ENCODE measurements around the gene GZMM. TPM values are rescaled to one million over a fixed set of nuclear protein-coding genes. Genes with fewer than 3 reads are reported as not detected.

The GZMM gene
- total RNA-seq, 1 donor from 2014 or later = not detected

DNA sequence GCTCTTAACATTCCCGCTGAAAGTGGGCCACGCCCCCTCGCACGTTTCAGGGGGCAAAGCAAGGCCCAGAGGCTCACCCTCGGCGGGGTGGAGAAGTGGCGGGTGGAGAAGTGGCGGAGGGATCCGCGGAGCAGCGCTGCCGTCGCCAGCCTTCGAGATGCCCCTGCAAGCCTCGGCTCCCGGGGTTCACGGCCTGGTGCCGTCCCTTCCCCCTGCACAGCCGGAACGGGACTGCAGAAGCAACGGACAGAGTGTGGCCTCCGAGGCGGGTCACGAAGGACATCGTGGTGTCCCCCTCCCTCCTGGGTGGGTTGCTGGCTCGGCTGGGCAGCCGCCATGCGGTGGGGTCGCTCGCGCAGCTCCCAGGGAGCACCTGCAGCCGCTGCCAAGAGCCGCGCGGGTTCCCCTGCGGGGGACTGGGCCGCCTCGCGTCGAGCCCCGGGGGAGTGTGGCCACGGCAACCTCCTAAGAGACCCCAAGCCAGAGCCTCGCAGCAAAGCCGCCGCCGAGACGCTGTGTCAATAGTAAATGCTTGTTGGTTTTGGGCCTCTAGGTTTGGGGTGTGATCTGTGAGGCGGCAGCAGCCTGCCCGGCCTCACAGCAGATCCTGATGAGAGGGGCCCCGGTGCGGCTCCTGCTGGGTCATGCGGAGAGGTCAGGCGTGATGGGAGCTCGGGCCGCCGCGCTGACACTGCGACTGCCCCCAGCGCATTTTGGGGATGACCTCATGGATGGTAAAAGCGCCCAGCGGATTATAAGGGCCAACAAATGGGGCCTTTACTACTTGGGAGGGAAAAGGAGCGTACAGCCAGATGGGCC, 31.1 kb upstream of the GZMM start:
- DNase-seq (ENCODE audit: low read depth in 2 of 2) = no peak

DNA sequence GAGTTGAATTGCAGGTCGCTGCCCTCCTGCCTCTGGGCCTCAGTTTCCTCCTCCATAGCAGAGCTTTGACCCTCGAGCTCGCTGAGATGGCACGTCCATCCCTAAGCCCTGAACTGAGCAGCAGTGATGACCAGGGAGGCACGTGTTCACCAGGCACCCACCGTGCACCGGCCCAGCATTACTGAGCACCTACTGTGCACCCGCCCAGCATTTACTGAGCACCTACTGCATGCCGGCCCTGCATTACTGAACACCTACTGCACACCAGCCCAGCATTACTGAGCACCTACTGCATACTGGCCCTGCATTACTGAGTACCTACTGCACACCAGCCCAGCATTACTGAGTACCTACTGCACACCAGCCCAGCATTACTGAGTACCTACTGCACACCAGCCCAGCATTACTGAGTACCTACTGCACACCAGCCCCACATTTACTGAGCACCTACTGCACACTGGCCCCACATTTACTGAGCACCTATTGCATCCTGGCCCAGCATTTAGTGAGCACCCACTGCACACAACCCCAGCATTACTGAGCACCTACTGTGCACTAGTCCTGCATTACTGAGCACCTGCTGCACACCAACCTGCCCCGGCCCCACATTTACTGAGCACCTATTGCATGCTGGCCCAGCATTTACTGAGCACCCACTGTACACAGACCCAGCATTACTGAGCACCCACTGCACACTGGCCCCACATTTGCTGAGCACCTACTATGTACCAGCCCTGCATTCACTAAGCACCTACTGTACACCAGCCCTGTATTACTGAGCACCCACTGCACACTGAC, 30.3 kb upstream of the GZMM start:
- no peak for DNase-seq (ENCODE audit: low read depth in 2 of 2)

DNA sequence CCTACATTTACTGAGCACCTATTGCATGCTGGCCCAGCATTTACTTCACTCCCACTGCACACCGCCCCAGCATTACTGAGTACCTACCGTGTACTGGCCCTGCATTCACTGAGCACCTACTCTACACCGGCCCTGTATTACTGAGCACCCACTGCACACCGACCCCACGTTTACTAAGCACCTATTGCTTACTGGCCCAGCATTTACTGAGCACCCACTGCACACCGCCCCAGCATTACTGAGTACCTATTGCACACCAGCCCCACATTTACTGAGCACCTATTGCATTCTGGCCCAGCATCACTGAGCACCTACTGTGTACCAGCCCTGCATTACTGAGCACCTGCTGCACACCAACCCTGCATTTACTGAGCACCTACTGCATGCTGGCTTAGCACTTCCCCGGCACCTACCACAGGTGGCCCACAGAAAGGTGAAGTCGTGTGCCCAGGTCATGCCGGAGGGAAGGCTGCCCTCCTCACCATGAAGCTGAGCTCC, 29.6 kb upstream of the GZMM start:
- DNase-seq (ENCODE audit: low read depth in 2 of 2) = no peak

DNA sequence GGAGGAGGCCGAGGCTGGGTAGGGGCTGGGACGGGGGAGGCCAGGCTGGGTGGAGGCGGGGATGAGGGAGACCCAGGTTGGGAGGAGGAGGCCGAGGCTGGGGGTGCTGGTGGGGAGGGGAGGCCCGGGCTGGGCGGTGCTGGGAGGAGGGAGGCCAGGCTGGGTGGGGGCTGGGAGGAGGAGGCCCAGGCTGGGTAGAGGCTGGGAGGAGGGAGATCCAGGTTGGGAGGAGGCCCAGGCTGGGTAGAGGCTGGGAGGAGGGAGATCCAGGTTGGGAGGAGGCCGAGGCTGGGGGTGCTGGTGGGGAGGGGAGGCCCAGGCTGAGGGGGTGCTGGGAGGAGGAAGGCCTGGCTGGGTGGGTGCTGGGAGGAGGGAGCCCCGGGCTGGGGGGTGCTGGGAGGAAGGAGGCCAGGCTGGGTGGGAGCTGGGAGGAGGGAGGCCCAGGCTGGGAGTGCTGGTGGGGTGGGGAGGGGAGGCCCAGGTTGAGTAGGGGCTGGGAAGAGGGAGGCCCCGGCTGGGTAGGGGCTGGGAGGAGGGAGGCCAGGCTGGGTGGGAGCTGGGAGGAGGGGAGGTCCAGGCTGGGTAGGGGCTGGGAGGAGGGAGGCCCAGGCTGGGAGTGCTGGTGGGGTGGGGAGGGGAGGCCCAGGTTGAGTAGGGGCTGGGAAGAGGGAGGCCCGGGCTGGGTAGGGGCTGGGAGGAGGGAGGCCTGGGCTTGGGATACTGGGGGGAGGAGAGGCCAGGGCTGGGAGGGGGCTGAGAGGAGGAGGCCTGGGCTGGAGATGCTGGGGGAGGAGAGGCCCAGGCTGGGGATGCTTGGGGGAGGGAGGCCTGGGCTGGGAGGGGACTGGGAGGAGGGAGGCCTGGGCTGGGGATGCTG, 25.9 kb upstream of the GZMM start:
- no peak for DNase-seq (ENCODE audit: low read depth in 2 of 2)

DNA sequence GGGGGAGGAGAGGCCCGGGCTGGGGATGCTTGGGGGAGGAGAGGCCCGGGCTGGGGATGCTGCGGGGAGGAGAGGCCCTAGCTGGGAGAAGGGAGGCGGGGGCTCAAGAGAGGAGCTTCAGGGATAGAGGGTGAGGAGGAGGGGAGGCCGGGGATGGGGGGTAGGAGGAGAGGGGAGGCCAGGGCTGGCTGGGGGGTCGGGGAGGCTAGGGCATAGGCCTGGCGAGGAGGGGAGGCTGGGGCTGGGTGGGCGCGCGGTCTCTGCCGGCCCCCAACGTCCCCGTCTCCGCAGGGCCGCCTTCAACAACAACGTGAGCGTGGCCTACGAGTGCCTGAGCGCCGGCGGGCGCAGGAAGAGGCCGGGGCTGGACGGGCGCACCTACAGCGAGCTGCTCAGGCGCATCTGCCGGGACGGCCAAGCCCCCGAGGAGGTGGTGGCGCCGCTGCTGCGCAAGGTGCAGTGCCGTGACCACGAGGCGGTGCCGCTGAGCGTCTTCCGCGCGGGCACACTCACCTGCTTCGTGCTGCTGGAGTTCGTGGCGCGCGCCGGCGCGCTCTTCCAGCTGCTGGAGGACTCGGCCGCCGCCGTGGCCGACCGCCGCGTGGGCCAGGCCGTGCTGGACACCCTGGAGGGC, 25.1 kb upstream of the GZMM start:
- peak in 1 of 2 donors; percentile 30 for DNase-seq (ENCODE audit: low read depth in 2 of 2)

DNA sequence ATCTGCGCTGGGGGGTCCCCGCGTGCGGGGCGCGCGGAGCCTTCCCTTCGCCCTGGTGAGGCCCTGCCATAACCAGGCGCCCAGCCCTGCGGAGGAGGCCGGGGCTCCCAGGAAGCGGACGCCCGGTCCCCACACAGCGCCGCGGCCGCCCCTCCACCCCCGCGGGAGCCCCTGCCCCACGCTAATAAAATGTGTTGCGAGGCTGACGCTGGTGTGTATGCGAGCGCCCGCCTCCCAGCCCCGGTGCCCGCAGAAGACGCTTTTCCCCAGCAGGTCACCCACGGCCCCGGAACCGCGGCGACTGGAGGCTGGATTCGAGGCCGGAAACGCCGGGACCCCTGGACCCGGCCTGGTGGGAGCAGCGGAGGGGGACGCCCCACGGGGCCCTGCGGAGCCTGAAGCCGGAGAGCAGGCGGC, 24.4 kb upstream of the GZMM start:
- no peak for DNase-seq (ENCODE audit: low read depth in 2 of 2)

DNA sequence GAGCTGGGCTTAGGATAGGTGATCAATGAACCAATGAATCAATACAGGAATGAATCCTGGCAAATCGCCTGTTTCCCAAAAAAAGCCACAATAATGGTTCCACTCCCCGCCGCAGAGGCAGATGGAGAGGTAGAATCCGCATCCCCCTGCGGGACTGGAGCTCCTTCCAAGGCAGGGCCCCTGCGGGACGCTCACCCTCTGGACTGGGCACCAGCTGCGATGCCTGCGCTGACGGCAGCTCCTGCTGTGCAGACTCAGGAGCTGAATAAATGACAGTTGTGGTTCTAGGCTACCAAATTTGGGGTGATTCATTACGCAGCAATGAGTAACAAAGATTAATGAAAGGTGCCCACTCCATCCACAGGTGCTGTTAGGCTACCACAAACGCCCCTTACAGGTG, 21.1 kb upstream of the GZMM start:
- DNase-seq (ENCODE audit: low read depth in 2 of 2) = no peak

DNA sequence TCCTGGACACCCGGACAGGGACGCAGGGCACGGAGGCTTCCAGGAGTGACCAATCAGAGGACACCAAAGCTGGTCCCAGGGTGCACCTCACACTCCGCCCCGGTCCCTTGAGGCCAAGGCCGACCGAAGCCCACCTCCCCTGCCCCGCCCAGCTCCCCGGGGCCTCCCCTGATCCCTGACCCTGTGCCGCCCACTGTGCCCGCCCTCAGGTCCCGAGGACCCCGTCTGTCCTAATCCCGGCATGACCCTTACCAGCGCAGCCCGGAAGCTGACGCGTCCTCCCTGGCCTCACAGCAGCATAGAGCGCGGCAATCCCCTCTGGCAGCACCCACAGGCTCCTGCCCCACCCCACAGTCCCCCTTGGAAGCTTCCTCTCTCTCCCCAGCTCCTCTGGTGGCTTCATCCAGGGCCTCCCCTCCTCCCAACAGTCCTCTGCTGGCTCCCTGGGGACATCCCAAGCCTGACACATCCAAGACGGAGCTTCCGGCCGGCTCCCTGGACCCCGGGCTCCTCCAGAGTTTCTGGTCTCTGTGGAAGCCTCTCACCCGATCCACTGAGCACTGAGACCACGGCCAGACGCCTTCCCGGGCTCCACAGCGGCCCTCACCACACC, 19.7 kb upstream of the GZMM start:
- DNase-seq (ENCODE audit: low read depth in 2 of 2) = no peak

DNA sequence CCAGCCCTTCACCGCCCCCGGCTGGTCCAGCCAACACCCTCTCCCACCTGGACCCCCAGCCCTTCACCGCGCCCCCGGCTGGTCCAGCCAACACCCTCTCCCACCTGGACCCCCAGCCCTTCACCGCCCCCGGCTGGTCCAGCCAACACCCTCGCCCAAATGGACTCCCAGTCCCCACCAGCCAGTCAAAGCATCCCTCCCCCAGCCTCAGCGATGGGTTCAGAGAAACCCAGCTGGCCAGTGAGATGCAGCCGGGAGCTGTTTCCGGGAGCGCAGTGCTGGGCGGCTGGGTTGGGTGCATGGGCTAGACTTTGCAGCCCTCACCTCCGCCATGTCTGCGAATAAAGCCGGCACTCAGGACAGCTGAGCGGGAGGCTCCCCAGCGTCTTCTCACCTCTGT, 18.8 kb upstream of the GZMM start:
- no peak for DNase-seq (ENCODE audit: low read depth in 2 of 2)

DNA sequence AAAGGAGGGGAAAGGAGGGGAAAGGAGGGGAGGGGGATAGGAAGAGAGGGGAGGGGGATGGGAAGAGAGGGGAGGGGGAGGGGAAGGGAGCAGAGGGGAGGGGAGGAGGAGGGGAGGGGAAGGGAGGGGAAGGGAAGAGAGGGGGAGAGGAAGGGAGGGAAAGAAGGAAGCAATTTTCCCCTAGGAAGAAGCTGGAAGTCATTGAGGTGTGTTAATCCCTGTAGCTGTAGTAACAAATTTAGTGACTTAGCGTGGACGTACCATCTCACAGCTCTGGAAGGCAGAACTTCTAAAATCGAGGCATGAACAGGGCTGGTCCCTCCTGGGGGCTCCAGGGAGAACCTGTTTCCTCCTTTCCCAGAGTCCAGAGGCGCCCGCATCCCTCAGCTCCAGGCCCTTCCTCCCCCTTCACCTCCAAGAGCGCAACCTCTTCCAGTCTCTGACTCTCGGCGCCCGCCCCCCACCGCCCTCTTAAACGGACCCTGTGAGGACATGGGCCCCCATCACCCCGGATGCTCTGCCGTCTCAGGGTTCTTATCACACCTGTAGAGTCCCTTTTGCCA, 17.9 kb upstream of the GZMM start:
- DNase-seq (ENCODE audit: low read depth in 2 of 2) = no peak

DNA sequence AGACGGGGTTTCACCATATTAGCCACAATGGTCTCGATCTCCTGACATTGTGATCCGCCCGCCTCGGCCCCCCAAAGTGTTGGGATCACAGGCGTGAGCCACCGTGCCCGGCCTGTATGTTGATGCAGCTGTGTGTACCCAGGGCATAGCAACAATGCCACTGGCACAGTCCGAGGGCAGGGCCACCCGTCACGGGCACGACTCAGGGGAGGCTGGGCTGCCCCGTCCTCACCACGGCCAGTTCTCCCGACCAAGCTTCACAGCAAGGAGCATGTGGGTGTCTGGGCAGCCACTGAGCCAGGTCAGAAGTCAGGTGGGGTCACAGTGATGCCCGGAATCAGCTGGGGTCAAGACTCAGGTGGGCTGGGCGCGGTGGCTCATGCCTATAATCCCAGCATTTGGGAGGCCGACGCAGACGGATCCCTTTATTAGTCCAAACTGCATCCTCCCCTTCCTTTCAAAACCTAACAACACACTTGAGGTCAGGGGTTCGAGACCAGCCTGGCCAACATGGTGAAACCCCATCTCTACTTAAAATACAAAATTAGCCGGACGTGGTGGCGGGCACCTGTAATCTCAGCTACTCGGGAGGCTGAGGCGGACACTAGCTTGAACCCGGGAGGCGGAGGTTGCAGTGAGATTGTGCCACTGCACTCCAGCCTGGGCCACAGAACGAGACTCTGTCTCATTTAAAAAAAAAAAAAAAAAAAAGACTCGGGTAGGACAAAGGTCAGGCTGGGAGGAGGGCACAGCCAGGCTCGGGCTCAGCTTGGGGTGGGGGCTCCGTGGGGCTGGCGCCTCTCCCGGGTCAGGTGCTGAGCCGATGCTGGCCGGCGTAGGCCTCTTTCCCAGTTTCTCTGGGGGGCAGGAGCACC, 13.5 kb upstream of the GZMM start:
- no peak for DNase-seq (ENCODE audit: low read depth in 2 of 2)

DNA sequence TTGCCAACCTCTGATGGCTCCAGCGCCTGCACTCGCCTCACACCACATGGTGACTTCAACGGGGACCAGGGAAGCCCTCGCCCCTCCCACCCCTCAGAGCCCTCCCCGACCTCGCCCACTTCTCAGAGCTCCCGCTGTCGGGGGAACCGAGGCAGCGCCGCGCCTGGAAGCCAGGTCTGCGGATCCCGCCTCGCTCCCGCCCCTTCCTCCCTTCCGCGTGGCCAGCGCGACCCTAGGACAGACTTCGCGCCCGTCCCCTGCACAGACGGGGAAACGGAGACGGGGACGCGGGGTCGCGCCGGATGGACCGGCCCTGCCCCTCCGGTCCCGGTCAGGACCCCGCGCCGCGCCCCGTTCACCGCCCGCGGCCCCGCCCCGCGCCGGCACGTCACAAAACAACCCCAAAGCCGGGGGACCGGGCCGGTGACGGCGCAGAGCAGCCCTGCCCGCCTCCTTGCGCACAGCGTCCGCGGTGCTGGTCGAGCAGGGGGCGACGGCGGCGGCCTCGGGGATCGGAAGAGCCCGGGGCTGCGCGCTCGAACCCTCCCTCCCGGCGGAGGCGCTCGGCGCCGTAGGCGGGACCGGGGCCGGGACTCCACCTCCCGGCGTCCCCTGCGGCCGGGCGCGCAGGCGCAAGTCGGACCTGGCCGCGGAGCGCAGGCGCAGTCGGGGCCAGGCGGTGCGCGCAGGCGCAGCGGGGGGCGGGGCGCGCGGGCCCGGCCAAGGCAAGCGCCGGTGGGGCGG, 12.7 kb upstream of the GZMM start:
- peak; percentile 84 to 91 for DNase-seq (ENCODE audit: low read depth in 2 of 2)

DNA sequence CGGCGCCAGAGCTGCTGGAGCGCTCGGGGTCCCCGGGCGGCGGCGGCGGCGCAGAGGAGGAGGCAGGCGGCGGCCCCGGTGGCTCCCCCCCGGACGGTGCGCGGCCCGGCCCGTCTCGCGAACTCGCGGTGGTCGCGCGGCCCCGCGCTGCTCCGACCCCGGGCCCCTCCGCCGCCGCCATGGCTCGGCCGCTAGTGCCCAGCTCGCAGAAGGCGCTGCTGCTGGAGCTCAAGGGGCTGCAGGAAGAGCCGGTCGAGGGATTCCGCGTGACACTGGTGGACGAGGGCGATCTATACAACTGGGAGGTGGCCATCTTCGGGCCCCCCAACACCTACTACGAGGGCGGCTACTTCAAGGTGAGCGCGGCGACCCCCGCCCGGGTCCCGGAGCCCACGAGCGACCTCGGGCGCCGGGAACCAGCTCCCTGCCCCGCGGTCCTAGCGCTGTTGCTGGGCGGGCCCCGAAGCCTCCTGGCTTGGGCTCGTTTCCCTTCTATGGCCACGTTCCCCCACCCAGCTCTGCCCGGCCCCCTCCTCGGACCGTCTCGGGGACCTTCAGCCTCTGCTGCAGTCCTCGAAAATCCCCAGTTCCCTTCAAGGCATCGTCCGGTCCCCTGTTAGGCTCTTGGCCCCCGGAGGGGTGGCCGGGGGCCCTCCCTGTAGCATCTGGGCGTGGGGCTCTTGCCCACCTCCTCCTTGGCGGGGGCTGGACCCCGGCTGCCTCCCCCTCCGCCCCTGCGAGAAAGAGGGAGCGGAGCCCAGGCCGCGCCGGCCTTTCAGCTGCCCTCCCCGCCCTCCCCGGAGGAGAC, 11.9 kb upstream of the GZMM start, which contains the start of gene CDC34:
Gene CDC34 (plus strand): TSS at position 8 of the 808 bp plus-strand sequence. CDS start 172 bp downstream, at position 180.
- no peak for DNase-seq (ENCODE audit: low read depth in 2 of 2)

DNA sequence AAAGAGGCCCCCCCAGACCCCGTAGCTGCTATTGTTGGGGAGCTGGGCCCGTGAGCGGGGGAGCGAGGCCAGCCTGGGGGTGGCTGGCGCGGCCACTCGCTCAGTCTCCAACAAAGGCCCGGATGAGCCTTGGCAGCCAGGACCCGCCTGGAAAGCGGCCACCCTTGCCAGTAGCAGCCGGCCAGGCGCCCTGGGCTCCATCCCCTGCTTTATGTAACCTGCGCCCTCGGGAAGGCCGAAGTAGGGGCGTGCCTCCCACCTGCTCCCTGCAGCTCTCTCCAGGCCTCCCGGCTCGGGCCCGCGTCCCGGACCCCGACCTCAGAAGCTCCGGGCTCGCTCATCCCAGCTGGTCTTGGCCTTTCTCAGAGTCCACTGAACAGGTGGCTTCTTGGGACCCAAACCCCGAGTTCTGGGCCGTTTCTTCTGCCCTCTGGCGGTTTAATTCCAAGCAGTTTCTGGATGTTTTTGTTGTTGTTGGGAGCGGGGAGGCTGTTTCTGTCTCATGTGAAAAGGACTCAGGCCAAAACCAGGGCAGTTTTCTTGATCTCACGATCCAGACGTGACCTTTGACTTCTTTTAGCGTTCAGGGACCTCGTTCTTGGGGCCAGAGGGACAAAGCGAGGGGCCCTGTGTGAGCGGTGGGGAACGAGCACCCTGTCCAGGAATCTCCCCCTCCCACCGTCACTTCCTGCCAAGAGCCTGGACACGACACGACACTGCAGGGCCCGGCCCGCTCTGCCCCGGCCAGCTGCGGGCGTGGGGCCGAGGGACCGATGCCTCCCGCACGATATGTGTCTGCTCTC, 11.1 kb upstream of the GZMM start:
- DNase-seq (ENCODE audit: low read depth in 2 of 2) = peak; percentile 69 to 75

DNA sequence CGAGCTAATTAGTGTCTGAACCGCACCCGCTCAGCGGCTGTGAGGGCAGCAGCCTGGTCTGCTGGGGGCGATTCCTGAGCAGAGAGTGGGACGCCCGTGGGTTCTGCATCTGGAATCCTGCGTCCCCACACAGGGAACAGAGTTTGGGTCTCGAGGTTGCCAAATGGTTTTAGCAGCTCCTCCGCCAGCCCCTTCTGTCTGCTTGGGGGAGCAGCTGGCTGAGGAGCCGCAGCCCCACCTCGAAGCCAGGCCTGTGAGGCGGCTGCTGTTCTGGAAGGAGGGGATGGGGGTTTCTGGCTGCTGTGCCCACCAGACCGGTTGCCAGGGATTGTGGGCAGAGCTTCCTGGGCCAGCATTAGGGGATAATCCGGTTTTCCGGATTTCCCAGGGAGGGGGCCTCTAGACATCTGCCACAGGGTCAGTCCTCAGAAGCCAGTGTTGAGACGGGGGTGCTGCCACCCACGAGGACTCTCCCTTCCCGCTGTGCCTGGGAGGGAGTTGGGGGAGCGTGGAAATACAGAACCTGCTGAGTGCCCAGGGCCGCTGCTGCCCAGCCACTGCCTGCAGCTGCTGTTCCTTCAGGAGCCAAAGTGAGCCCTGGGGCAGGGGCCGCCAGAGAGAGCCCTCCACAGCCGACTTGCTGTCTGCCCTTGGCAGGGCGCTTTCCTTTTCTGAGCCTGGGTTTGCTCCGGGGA, 10.3 kb upstream of the GZMM start:
- DNase-seq (ENCODE audit: low read depth in 2 of 2) = no peak

DNA sequence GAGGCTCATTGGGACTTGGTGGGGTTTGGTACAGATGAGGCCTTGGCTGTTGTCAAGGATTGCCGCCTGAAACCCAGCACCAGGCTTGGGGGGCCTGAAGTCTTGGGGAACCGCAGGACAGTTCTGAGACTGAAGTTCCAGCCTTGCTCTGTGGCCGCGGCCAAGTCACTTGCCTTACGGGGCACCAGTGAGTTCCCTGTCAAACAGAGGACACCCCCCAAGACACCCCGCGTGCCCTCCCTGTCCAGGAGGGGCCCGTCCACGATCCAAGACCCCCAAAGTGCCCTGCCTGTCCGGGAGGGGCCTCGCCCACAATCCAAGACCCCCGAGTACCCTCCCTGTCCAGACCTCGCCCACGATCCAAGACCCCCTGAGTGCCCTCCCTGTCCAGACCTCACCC, 9.8 kb upstream of the GZMM start:
- no peak for DNase-seq (ENCODE audit: low read depth in 2 of 2)

All from lung microvascular endothelial cell (primary cell).